Neural cell (in vitro differentiated cells): ENCODE data around the gene TOB1. TPM values are rescaled to one million over a fixed set of nuclear protein-coding genes. Genes with fewer than 3 reads are reported as not detected.

Source experiments
- H2AFZ ChIP-seq: fragments of 200-600, 300-800 bp; sonication (generic), shearing (Covaris generic); 2 replicates; pipeline ENCODE4 v1.6.0; 2014; ENCODE audit warnings: low read depth, mild to moderate bottlenecking, antibody characterized with exemption, low read length, moderate library complexity
- H3F3A ChIP-seq: fragments of 200-600 bp; shearing (Covaris generic); 2 replicates; pipeline ENCODE4 v1.6.1; 2016; ENCODE audit warnings: mild to moderate bottlenecking, moderate library complexity, mixed read lengths, antibody characterized with exemption, low read length; ENCODE audit not compliant: insufficient read depth, poor library complexity, severe bottlenecking
- H3K27ac ChIP-seq: fragments of 200-600, 300-800 bp; sonication (generic), shearing (Covaris generic); 2 replicates; pipeline ENCODE4 v1.5.1; 2014; ENCODE audit warnings: mild to moderate bottlenecking, low read length, moderate library complexity
- H3K27me3 ChIP-seq: fragments of 300-800, 200-600 bp; sonication (generic), shearing (Covaris generic); 2 replicates; pipeline ENCODE4 v1.6.0; 2014; ENCODE audit warnings: mild to moderate bottlenecking, low read depth, low read length, moderate library complexity; ENCODE audit not compliant: insufficient read depth
- H3K36me3 ChIP-seq: fragments of 300-800, 200-600 bp; sonication (generic), shearing (Covaris generic); 2 replicates; pipeline ENCODE4 v1.5.1; 2014; ENCODE audit warnings: mild to moderate bottlenecking, antibody characterized with exemption, low read length, moderate library complexity; ENCODE audit not compliant: insufficient read depth
- H3K4me2 ChIP-seq: fragments of 300-800, 200-600 bp; sonication (generic), shearing (Covaris generic); 2 replicates; pipeline ENCODE4 v1.6.0; 2014; ENCODE audit warnings: mild to moderate bottlenecking, low read length
- H3K4me3 ChIP-seq: fragments of 300-800, 200-600 bp; sonication (generic), shearing (Covaris generic); 2 replicates; pipeline ENCODE4 v1.5.1; 2014; ENCODE audit warnings: mild to moderate bottlenecking, low read length, moderate library complexity
- H3K79me2 ChIP-seq: fragments of 200-600 bp; shearing (Covaris generic); replicated peaks from 2 replicates; pipeline ENCODE4 v1.6.0; 2014; ENCODE audit warnings: mild to moderate bottlenecking, low read length, moderate library complexity; ENCODE audit not compliant: insufficient read depth
- H3K9ac ChIP-seq: fragments of 300-800, 200-600 bp; sonication (generic), shearing (Covaris generic); 2 replicates; pipeline ENCODE4 v1.6.1; 2016; ENCODE audit warnings: mild to moderate bottlenecking, low read length, mixed read lengths
- H3K9me2 ChIP-seq: fragments of 200-600 bp; shearing (Covaris generic); 2 replicates; pipeline ENCODE4 v1.6.1; 2016; ENCODE audit warnings: mild to moderate bottlenecking, low read length, mixed read lengths; ENCODE audit not compliant: insufficient read depth
- H3K9me3 ChIP-seq: fragments of 200-600, 300-800 bp; sonication (generic), shearing (Covaris generic); 2 replicates; pipeline ENCODE4 v1.6.1; 2016; ENCODE audit warnings: mild to moderate bottlenecking, mixed run types, low read length, moderate library complexity, mixed read lengths
- H4K20me1 ChIP-seq: fragments of 200-600 bp; shearing (Covaris generic); 2 replicates; pipeline ENCODE4 v1.6.1; 2016; ENCODE audit warnings: mild to moderate bottlenecking, mixed run types; ENCODE audit not compliant: insufficient read depth
- EP300 ChIP-seq: fragments of 450-650 bp; conservative IDR thresholded peaks from 2 replicates; pipeline ENCODE4 v1.6.1; 2014; ENCODE audit warnings: antibody characterized with exemption, mild to moderate bottlenecking, moderate library complexity; ENCODE audit not compliant: poor library complexity, severe bottlenecking
- EZH2 ChIP-seq: fragments of 200-600, 300-800 bp; shearing (Covaris generic), sonication (generic); IDR thresholded peaks from 2 replicates; pipeline ENCODE4 v1.6.1; 2014; ENCODE audit warnings: antibody characterized with exemption, low read length, borderline replicate concordance, mild to moderate bottlenecking; ENCODE audit not compliant: insufficient read depth, poor library complexity, severe bottlenecking
- MXI1 ChIP-seq: fragments of 450-650 bp; conservative IDR thresholded peaks from 2 replicates; pipeline ENCODE4 v1.6.1; 2014; ENCODE audit warnings: antibody characterized with exemption, mild to moderate bottlenecking; ENCODE audit not compliant: poor library complexity, severe bottlenecking
- POLR2AphosphoS5 ChIP-seq: IDR thresholded peaks from 2 replicates; pipeline ENCODE4 v1.6.1; 2012
- RAD21 ChIP-seq: fragments of 450-650 bp; conservative IDR thresholded peaks from 2 replicates; pipeline ENCODE4 v1.6.1; 2014; ENCODE audit warnings: antibody characterized with exemption, mild to moderate bottlenecking, moderate library complexity
- REST ChIP-seq: IDR thresholded peaks from 2 replicates; pipeline ENCODE4 v1.6.1; 2012; ENCODE audit warnings: borderline replicate concordance
- SMC3 ChIP-seq: fragments of 450-650 bp; conservative IDR thresholded peaks from 2 replicates; pipeline ENCODE4 v1.6.1; 2014; ENCODE audit warnings: antibody characterized with exemption, mild to moderate bottlenecking, moderate library complexity; ENCODE audit not compliant: poor library complexity
- TAF1 ChIP-seq: IDR thresholded peaks from 2 replicates; pipeline ENCODE4 v1.6.1; 2012; ENCODE audit warnings: low read depth
- polyA plus RNA-seq: library from polyadenylated mRNA; depleted of rRNA; stranded (reverse); fragments of >200 nt; gene quantifications from 2 replicates; pipeline ENCODE4 v1.2.3, GENCODE V29; 2014
- TF ChIP-seq, protein P1 (sequence below): fragments of 450-650 bp; IDR thresholded peaks from 2 replicates; pipeline ENCODE4 v1.5.1; 2014; ENCODE audit warnings: antibody characterized with exemption, mild to moderate bottlenecking, moderate library complexity; ENCODE audit not compliant: poor library complexity, severe bottlenecking

Gene TOB1
- polyA plus RNA-seq, 1 donor from 2014 or later, result 8.9 TPM

GRCh38 chr17:50867363-50868139, 1.4 kb upstream of the TOB1 start:
- Histone ChIP-seq H3K27ac (peak overlapping the region; percentile 100), H3K9me3 (no peaks in the 10 kb centered on the region), H3K4me2 (peak overlapping the region; percentile 93), H3K27me3 (no peaks in the 10 kb centered on the region), H3F3A (no peaks in the 10 kb centered on the region), H4K20me1 (no peaks in the 10 kb centered on the region), H3K9ac (peak overlapping the region; percentile 100), H3K4me3 (peak overlapping the region; percentile 70), H3K79me2 (peaks cover 49% of the 10 kb centered on the region), H3K9me2 (no peaks in the 10 kb centered on the region), H3K36me3 (no peaks in the 10 kb centered on the region), H2AFZ (peak overlapping the region; percentile 67)
- TF ChIP-seq TAF1 (peak; percentile 83), EP300 (peak; percentile 83), SMC3 (no peak), MXI1 (peak; percentile 56), RAD21 (peak; percentile 42), POLR2AphosphoS5 (peak; percentile 91), EZH2 (no peak), REST (peak; percentile 65)
- TF ChIP-seq, protein P1, sequence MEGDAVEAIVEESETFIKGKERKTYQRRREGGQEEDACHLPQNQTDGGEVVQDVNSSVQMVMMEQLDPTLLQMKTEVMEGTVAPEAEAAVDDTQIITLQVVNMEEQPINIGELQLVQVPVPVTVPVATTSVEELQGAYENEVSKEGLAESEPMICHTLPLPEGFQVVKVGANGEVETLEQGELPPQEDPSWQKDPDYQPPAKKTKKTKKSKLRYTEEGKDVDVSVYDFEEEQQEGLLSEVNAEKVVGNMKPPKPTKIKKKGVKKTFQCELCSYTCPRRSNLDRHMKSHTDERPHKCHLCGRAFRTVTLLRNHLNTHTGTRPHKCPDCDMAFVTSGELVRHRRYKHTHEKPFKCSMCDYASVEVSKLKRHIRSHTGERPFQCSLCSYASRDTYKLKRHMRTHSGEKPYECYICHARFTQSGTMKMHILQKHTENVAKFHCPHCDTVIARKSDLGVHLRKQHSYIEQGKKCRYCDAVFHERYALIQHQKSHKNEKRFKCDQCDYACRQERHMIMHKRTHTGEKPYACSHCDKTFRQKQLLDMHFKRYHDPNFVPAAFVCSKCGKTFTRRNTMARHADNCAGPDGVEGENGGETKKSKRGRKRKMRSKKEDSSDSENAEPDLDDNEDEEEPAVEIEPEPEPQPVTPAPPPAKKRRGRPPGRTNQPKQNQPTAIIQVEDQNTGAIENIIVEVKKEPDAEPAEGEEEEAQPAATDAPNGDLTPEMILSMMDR, result no peak

DNA sequence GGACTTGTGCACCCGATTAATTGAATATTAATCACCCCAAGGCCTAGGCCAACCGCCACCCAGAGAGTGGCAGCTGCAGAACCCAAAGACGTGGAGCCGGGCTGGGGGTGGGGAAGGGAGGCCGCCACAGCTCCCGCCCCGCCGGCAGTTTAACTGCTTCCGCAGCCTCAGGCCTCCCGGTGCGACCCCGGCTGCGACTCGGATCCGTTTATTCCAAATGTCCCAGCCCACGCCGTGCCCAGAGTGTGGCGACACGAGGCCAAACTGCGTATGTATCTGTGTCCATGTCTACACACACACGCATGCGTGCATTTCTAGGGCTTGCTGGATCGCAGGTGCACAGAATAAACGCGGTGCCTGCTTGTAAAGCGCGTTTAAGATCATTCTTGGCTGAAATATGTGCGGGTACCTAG, 802 bp upstream of the TOB1 start:
- Histone ChIP-seq H3K27me3 (no peaks in the 10 kb centered on the region), H3K4me3 (peak overlapping the region; percentile 70), H3K9me3 (no peaks in the 10 kb centered on the region), H3K27ac (peak overlapping the region; percentile 100), H3K9me2 (no peaks in the 10 kb centered on the region), H3K36me3 (no peaks in the 10 kb centered on the region), H3K4me2 (peak overlapping the region; percentile 93), H3K79me2 (peaks cover 55% of the 10 kb centered on the region), H3F3A (no peaks in the 10 kb centered on the region), H2AFZ (peak overlapping the region; percentile 63), H4K20me1 (no peaks in the 10 kb centered on the region), H3K9ac (peak overlapping the region; percentile 100)
- TF ChIP-seq EP300, result no peak
- TF ChIP-seq TAF1, result no peak
- TF ChIP-seq REST, result peak; percentile 91
- TF ChIP-seq SMC3, result peak; percentile 7
- TF ChIP-seq POLR2AphosphoS5, result no peak
- TF ChIP-seq EZH2, result no peak
- TF ChIP-seq RAD21, result no peak
- peak; percentile 82 for TF ChIP-seq MXI1
- TF ChIP-seq, protein P1, result peak; percentile 11
